ENCODE results near the gene GRM8. TPM values are rescaled to one million over a fixed set of nuclear protein-coding genes. Genes with fewer than 3 reads are reported as not detected.
A peak's percentile ranks its signal among the peaks of the same experiment; 100 is the strongest.

The GRM8 gene
- total and polyA plus RNA-seq, 8 donors: 0.11 to 1.2 (median 0.89) TPM

GRCh38 chr7:126608339-126608776 lies 644.4 kb downstream of the GRM8 start:
- H3K27ac ChIP-seq: no peak overlapping the region
- no peak overlapping the region for H3K4me3 ChIP-seq
- H3K4me1 ChIP-seq: no peaks in the 10 kb centered on the region
- FAIRE-seq (no peak), ATAC-seq (peak; percentile 35 to 64 (median 62)), DNase-seq (peak in 4 of 6 donors; percentile 9 to 44 (median 35))
- no peaks in the 10 kb centered on the region for H3K36me3 ChIP-seq
- H3K9me3 ChIP-seq: no peaks in the 10 kb centered on the region
- TF ChIP-seq, protein P1, sequence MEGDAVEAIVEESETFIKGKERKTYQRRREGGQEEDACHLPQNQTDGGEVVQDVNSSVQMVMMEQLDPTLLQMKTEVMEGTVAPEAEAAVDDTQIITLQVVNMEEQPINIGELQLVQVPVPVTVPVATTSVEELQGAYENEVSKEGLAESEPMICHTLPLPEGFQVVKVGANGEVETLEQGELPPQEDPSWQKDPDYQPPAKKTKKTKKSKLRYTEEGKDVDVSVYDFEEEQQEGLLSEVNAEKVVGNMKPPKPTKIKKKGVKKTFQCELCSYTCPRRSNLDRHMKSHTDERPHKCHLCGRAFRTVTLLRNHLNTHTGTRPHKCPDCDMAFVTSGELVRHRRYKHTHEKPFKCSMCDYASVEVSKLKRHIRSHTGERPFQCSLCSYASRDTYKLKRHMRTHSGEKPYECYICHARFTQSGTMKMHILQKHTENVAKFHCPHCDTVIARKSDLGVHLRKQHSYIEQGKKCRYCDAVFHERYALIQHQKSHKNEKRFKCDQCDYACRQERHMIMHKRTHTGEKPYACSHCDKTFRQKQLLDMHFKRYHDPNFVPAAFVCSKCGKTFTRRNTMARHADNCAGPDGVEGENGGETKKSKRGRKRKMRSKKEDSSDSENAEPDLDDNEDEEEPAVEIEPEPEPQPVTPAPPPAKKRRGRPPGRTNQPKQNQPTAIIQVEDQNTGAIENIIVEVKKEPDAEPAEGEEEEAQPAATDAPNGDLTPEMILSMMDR (IDR thresholded peaks at IDR 0.05): peak in 1 of 4 donors; percentile 19
- intact Hi-C loops (cut with DNase I): no loop called here
- 46 to 47% methylated on average over 7 of the region's 7 CpGs for WGBS, 2 donors
- H3K27me3 ChIP-seq: no peaks in the 10 kb centered on the region

- WGBS, 2 donors: 76 to 80% methylated on average over 3 of the region's 3 CpGs
- Histone ChIP-seq H3K36me3 (no peaks in the 10 kb centered on the region), H3K4me3 (no peak overlapping the region), H3K27ac (no peak overlapping the region), H3K9me3 (no peaks in the 10 kb centered on the region), H3K4me1 (no peaks in the 10 kb centered on the region), H3K27me3 (no peaks in the 10 kb centered on the region)
- ATAC-seq (no peak), FAIRE-seq (no peak), DNase-seq (no peak)
- TF ChIP-seq, protein P1 (IDR thresholded peaks at IDR 0.05): no peak
- intact Hi-C loops (cut with DNase I): no loop called here
Measured at GRCh38 chr7:126606331-126606730, 646.4 kb downstream of the GRM8 start.

- no peak overlapping the region for H3K4me3 ChIP-seq
- no peak overlapping the region for H3K27ac ChIP-seq
- H3K27me3 ChIP-seq: no peaks in the 10 kb centered on the region
- TF ChIP-seq, protein P1 (IDR thresholded peaks at IDR 0.05): no peak
- DNase-seq: no peak
- ATAC-seq: no peak
- H3K9me3 ChIP-seq: no peaks in the 10 kb centered on the region
- intact Hi-C loops (cut with DNase I): no loop called here
- no peaks in the 10 kb centered on the region for H3K4me1 ChIP-seq
- H3K36me3 ChIP-seq: no peaks in the 10 kb centered on the region
- no peak for FAIRE-seq
- 83 to 89% methylated on average over 2 of the region's 2 CpGs for whole genome bisulfite sequencing, 2 donors
Measured at GRCh38 chr7:126605553-126605952, 647.2 kb downstream of the GRM8 start.

DNA sequence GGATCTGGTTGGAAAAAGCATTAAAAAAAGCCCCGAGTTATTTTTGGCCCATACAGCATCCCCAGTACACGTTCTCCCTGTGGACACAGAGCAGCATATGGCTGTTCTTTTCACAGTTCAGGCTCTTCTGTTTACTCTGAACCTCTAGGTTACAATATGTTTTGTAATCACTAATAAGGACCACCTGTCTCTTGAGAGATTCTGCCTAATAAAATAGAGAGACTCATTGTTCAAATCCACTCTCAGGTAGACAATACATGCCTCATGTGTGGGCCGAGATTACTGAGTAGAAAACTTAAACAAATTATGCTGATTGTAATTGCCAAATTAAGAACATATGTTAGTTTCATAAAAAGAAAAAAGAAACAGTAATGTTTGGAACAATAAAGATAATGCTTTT lies 647.7 kb downstream of the GRM8 start:
- FAIRE-seq (no peak), DNase-seq (no peak), ATAC-seq (no peak)
- Histone ChIP-seq H3K4me3 (no peak overlapping the region), H3K4me1 (no peaks in the 10 kb centered on the region), H3K9me3 (no peaks in the 10 kb centered on the region), H3K27me3 (no peaks in the 10 kb centered on the region), H3K36me3 (no peaks in the 10 kb centered on the region), H3K27ac (no peak overlapping the region)
- WGBS, 2 donors: 49 to 52% methylated on average over 3 of the region's 3 CpGs
- TF ChIP-seq, protein P1 (IDR thresholded peaks at IDR 0.05): no peak
- intact Hi-C loops (cut with DNase I): no loop called here

- H3K4me1 ChIP-seq: no peaks in the 10 kb centered on the region
- no peaks in the 10 kb centered on the region for H3K27me3 ChIP-seq
- intact Hi-C loops (cut with DNase I): no loop called here
- no peak overlapping the region for H3K4me3 ChIP-seq
- H3K9me3 ChIP-seq: no peaks in the 10 kb centered on the region
- H3K36me3 ChIP-seq: no peaks in the 10 kb centered on the region
- TF ChIP-seq, protein P1 (IDR thresholded peaks at IDR 0.05): no peak
- WGBS, 2 donors: 84 to 91% methylated on average over 6 of the region's 6 CpGs
- DNase-seq (no peak), ATAC-seq (no peak), FAIRE-seq (no peak)
- H3K27ac ChIP-seq: no peak overlapping the region
Measured at GRCh38 chr7:126589068-126589684, 663.6 kb downstream of the GRM8 start.
